Superior temporal gyrus (tissue), 1 donor: ENCODE data around the gene LZTR1.
"Not testable (repeated sequence)": the region's sequence is repeated elsewhere in the genome, so short reads cannot be mapped to it uniquely, and the experiment has no call there.

Experiments used
- DNase-seq: peaks from one replicate; pipeline ENCODE4 v3.0.0-alpha.2; 2016; ENCODE audit errors: extremely low spot score

LZTR1 gene

DNA sequence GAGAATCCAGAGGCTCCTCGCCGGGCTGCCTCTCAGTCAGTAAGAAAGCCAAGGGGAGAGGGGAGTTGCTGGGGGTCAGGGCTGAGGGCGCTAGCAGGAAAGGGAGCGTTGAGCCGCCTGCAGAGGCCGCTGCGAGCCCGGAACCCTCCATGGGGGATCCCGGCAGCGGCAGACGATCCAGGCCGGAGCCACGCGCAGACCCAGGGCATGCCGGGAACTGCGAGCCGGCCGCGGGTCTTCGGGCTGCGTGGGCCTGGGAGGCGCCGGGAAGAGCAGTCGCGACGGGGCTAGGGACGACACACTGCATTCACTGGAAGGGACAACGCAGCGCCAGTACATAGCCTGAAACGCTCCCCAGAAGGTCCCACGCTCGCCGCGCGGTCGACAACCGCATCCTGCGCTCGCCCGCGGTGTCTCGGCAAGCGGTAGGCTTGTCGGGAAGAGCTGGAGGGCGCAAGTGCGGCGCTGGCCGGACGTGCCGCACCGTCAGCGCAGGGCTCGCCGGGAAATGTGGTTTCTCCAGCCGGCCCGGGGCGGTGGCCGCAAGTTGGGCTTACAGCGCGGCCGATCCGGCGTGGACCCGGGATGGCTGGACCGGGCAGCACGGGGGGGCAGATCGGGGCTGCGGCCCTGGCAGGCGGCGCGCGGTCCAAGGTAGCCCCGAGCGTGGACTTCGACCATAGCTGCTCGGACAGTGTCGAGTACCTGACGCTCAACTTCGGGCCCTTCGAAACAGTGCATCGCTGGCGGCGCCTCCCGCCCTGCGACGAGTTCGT lies at the start of gene LZTR1:
Gene LZTR1 (plus strand): TSS at position 511 of the 776 bp plus-strand sequence. CDS start 75 bp downstream, at position 586.
- DNase-seq, result peak; percentile 90

DNA sequence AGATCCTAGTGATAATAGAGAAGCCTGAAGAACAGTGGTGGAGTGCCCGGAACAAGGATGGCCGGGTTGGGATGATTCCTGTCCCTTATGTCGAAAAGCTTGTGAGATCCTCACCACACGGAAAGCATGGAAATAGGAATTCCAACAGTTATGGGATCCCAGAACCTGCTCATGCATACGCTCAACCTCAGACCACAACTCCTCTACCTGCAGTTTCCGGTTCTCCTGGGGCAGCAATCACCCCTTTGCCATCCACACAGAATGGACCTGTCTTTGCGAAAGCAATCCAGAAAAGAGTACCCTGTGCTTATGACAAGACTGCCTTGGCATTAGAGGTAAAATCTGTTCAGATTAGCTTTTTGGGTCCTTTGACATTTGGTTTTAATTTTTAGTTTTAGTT lies 48.2 kb upstream of the LZTR1 start:
- no peak for DNase-seq

DNA sequence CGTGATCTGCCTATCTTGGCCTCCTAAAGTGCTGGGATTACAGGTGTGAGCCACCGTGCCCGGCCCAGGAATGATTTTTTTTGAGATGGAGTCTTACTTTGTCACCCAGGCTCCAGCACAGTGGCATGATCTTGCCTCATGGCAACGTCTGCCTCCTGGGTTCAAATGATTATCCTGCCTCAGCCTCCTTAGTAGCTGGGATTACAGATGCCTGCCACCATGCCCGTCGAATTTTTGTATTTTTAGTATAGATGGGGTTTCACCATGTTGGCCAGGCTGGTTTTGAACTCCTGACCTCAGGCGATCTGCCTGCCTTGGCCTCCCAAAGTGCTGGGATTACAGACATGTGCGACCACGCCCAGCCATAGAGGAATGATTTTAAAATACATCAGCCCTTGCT lies 47.0 kb upstream of the LZTR1 start:
- DNase-seq, result not testable (repeated sequence)

DNA sequence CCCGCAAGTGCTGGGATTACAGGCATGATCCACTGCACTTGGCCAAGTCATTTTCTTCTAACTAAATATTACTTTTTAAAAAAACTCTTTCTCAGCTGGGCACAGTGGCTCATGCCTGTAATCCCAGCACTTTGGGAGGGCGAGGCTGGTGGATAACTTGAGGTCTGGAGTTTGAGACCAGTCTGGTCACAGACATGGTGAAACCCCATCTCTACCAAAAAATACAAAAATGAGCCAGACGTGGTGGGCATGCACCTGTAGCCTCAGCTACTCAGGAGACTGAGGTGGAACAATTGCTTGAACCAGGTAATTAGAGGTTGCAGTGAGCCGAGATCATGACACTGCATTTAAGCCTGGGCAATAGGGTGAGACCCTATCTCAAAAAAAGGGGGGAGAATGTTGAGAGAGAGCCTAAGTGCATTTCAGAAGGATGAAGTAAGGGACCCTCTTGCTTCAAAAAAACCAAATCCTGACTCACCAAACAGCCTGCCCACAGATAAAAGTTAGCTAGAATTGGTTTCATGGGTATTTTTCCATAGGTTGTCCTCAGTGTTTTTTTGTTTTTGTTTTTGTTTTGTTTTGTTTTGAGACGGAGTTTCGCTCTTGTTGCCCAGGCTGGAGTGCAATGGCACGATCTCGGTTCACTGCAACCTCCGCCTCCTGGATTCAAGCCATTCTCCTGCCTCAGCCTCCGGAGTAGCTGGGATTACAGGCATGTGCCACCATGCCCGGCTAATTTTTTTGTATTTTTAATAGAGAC lies 46.1 kb upstream of the LZTR1 start:
- not testable (repeated sequence) for DNase-seq

DNA sequence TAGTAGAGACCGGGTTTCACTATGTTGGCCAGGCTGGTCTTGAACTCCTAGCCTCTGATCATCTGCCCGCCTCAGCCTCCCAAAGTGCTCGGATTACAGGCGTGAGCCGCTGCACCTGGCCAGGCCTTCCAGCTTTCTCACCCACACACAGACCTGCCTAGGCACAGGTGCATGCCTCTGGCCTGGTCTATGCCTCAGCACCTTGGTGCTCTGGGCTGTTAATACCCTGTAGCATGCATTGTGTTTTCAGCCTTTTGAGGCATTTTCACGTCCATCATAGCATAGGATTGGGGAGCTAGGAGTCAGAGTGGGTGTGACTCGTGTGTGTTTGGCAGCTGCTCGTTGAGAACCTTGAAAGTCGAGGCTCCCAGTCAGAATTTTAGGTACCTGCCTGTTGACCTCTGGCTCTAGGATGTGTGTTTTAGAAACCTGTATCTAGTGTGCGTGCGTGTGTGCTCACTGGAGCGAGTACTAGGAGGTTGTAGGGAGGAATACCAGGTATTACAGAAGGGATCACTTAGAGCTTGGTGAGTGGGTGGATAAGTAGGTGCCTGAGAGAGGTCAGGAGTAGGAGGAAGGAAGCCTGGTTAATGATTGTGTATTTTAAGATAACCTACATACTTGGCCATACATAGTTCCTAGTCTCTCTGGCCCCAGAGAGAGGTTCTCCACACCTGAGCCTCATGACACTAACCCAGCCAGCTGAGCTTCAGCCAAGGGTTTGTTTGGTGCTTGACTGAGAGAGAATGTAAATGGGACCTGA lies 44.9 kb upstream of the LZTR1 start:
- DNase-seq, result no peak

DNA sequence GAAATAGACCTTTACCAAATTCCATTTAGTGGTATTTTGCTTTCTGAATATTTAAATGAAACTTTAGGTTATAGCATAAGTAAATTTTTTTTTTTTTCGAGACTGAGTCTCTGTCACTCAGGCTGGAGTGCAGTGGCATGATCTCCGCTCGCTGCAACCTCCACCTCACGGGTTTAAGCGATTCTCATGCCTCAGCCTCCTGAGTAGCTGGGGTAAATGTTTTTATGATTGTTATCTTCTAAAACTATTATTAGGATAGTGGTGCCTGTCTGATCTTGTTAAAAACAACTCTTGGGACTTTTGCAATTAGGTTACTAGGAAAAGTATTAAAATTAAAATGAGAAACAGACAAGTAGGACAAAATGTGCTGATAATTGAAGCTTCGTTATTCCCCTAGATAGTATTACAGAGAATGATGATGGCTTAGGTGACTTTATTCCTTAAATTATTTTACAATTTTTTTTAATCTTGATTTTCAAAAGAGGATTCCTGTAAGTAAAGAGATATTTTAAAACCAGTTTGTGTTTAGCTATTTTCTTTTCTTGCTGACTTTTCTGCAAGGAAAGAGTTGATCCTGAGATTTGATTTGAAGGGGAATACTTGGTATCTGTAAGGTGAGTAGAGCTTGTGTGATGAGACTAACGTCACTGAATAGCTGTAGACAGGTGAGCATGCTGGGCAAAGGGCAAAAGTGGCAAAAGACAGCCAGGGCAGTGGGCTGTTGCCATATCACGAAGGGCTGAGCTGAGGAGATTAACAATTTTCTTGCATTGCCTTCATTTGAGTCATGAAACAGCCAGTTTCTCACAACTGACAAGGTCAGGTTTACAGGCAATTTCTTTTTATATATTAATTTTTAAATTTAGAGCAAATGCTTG lies 44.1 kb upstream of the LZTR1 start:
- no peak for DNase-seq

DNA sequence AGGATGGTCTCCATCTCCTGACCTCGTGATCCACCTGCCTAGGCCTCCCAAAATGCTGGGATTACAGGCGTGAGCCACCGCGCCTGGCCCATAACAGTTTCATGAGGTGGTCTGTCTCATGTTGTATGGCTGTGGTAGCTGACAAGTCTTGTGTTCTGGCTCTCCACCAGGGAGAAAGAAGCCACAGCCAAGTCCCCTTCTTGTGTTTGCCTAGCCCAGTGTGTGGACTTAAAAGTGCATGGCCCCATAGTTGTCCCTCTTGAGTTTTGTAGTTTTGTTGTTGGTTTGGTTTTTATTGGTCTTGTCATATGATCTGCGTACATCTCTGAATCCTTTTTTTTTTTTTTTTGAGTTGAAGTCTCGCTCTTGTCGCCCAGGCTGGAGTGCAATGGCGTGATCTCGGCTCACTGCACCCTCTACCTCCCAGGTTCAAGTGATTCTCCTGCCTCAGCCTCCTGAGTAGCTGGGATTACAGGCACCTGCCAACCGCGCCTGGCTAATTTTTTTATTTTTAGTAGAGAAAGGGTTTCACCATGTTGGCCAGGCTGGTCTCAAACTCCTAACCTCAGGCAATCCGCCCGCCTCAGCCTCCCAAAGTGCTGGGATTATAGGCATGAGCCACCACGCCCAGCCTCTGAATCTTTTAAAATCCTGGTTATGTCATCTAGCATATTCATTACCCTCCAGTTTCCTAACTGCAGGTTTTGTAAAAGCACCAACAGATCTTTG lies 42.5 kb upstream of the LZTR1 start:
- DNase-seq, result not testable (repeated sequence)

DNA sequence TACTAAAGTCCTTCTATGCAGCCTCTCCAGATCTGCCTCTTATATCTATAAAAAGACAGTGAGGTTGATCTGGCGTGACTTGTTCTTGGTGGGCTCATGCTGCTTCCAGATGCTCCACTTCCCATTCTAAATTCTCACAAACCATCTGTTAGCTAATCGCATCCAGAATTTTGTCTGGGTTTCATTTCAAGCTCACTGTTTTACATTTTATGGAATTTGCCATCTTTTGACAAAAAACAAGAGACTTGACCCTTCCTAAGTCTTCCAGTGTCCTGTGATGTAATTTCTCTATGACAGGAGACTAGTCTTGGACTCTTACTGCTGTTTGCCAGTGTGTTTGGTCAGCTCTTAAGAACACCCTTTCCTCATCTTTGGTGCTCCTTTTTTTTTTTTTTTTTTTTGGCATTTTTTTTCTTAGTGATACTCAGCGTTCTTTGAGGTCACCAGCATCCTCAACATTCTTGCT lies 41.9 kb upstream of the LZTR1 start:
- DNase-seq, result no peak

DNA sequence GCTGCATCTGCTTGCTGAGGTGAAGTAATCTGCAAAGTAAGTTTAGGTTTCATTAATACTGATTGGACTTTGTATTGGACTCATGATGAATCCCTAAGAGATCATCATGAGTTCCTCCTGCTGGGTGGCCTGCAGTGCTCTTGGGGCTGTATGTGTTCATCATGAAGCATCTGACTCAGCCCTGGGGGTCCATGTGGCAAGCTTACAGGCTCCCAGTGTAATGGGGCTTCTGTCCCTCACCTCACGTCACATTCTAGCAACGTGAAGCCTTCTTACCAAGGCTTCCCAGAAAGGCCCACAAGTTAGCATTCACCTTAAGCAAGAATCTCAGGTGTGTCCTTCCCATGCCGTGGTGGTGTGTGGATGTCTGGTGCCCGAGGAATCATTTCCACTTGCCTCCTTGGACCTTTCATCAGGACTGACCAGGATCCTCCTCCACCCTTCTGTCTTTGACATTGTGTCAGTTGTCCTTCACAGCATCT lies 41.2 kb upstream of the LZTR1 start:
- DNase-seq, result no peak

DNA sequence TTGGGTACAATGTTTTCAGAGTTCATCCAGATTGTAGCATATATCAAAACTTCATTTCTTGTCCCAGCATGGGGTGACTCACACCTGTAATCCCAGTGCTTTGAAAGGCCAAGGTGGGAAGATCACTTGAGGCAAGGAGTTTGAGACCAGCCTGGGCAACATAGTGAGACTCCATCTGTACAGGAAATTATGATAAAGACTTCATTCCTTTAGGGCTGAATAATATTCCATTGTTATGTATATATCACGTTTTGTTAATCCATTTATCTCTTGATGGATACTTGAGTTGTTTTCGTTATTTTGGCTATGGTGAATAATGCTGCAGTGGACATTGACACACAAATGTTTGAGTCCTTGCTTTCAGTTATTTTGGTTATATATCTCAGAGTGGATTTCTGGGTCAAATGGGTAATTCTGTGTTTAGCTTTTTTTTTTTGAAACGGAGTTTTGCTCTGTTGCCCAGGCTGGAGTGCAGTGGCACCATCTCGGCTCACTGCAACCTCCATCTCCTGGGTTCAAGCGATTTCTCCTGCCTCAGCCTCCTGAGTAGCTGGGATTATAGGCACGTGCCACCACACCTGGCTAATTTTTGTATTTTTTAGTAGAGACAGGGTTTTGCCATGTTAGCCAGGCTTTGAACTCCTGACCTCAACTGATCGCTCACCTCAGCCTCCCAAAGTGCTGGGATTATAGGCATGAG lies 39.7 kb upstream of the LZTR1 start:
- not testable (repeated sequence) for DNase-seq

DNA sequence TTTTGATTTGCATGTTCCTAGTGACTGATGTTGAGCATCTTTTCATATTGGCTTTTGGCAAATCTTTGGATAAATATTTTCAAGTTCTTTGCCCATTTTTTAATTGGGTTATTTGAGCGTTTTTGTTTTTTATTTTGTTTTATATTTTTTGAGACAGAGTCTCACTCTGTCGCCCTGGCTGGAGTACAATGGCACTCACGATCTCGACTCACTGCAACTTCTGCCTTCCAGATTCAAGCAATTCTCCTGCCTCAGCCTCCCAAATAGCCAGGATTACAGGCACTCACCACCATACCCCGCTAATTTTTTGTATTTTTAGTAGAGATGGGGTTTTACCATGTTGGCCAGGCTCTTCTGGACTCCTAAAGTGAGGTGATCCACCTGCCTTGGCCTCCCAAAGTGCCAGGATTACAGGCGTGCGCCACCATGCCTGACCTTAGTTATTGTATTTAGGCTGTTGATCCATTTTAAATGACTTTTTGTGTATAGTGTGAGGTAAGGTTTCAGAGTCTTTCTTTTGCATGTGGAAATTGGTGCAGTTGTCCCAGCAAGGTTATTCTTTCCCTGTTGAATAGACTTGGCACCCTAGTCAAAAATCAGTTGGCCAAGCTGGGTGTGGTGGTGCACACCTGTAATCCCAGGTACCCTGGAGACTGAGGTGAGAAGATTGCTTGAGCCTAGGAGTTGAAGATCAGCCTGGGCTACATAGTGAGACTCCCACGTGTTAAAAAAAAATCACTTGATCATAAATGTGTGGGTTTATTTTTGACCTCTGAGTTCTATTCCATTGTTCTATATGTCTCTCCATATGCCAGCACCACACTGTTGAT lies 38.8 kb upstream of the LZTR1 start:
- no peak for DNase-seq

DNA sequence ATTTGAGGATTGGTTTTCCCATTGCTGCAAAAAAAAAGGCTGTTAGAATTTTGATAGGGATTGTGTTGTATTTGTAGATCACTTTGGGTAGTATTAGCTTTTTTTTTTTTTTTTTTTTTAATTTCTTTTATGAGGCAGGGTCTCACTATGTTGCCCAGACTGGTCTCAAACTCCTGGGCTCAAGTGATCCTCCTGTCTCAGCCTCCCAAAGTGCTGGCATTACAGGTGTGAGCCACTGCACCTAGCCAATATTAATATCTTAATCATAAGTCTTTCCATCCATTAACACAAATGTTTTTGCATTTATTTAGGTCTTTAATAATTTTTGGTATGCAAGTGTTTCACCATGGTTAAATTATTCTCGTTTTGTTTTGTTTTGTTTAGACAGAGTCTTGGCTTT lies 38.1 kb upstream of the LZTR1 start:
- no peak for DNase-seq

DNA sequence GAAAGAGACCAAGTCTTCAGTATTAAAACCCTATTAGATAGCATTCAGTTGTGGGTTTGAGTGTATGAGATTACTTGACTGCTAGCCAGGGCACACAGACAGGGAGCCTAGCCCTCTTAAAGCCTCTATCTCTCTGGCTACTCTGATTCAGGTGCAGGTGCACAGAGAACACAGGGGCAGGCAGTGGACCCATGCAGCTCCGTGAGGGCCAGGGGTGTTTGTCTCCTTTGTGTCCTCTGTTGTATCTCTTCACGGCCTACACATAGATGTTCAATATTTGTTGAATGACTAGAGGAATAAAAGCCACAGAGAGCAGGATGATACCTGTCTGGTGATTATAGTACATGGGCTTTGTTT lies 36.5 kb upstream of the LZTR1 start:
- DNase-seq, result no peak

DNA sequence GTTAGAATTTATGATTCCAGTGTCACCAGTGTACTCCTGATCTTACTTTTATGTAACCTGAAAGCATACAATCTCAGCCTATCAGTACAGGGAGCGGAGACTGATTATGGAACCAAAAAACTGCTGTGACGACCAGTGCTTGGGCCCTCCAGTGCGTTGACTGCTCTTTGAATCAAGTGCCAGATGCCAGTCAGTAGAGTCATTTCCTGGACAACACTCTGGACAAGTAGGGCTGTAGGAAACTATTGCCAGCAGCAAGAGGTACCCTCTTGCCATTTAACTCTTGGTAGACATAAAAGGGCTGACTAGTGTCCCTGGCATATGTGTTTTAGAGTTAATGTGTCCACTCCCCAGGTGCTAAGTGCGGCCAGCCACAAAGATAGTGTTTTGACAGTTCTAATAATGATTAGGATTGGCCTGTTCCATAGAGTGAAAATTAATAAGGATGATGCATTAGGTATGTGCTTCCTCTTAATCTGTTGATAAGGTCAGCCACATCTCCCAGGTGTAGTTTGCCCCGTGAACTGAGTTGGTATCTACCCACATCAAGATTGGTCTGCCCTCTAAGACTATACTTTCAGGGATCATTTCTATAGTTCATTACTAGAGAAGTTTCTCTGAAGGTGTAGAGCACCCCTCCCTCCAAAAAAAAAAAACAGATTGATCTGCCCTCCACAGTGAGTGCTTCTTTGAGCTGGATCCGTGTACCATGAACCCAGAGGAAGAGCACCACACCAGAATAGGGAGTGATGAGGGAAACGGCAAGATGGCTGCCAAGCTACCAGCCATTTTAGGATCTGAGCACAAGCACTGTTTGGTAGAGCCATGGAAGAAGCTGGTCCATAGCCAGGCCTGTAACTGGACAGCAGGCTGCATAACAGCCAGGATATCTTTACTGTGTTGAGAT lies 35.8 kb upstream of the LZTR1 start:
- no peak for DNase-seq

DNA sequence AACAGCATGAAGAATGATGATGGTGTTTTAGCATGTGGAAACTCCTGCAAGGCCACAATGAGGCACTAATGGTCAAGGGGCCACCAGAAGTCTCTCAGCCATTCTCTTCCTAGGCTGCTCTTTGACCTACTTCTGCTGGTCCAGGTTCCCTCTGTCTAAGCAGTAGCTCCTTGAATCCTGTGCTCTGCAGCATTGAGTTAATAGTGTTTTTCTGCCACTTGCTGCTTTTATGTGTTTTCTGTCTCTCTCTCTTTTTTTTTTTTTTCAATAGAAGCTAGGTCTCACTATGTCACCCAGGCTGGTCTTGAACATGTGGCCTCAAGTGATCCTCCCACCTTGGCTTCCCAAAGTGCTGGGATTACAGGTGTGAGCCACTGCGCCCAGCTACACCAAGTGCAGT lies 35.1 kb upstream of the LZTR1 start:
- DNase-seq, result no peak

DNA sequence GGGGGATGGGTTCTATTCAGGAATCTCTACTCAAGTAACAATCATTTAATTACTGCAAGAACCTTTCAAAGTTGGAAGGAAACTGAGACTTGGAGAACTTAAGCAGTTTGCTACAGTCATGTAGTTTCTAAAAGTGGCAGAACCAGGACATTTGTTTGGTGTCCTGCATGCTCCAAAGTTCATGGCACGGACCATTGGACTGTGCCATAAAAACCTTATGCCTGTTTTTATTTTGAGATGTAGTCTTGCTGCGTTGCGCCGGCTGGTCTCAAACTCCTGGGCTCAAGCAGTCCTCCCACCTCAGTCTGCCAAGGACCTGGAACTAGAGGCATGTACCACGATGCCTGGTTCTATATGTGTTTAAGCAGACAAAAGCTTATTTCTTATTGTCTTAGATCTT lies 33.6 kb upstream of the LZTR1 start:
- no peak for DNase-seq

DNA sequence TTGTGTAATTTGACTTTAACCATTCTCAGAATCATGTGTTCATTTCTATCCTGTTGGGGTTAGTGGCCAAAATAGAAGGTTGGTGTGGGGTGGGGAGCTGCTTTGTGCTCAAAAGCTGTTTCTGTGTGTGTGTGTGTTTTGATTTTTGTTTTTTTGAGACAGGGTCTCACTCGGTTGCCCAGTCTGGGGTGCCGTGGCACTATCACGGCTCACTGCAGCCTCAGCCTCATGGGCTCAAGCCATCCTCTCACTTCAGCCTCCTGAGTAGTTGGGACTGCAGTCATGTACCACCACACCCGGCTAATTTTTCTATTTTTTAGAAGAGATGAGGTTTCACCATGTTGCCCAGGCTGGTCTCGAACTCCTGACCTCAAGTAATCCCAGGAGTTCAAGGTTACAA lies 33.1 kb upstream of the LZTR1 start:
- DNase-seq, result no peak

DNA sequence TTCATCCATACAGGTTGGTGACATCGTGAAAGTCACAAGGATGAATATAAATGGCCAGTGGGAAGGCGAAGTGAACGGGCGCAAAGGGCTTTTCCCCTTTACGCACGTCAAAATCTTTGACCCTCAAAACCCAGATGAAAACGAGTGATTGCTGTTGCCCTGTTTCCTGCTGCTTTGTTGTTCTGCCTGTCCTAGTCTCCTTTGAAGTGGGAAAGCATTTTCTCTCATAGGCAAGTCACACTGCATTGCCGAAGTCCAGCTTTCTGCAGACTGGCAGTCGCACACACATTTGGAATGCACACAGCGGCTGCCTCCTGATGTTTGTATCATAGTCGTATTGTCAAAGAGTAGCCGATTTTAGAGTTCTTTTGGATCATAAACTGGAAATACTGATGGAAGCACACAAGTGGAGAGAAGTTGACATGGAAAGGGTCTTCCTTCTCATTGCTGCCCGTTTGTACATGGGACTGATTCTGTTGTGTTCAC lies 32.4 kb upstream of the LZTR1 start:
- DNase-seq, result no peak
